ENCODE data around the gene HARBI1.
"Not testable (repeated sequence)": the region's sequence is repeated elsewhere in the genome, so short reads cannot be mapped to it uniquely, and the experiment has no call there.

HARBI1 gene

GRCh38 chr11:46594374-46594700 is 22.7 kb downstream of the HARBI1 start:
- Mint-ChIP-seq H3K36me3 (peaks cover 32% of the 10 kb centered on the region), H3K9me3 (no peaks in the 10 kb centered on the region), H3K4me3 (peak overlapping the region; percentile 98), H3K4me1 (peaks cover 48% of the 10 kb centered on the region), H3K27ac (peak overlapping the region; percentile 94)
- DNase-seq (ENCODE audit: low spot score in 2 of 2) (no peak), ATAC-seq (no peak)

GRCh38 chr11:46593550-46594373 is 23.3 kb downstream of the HARBI1 start, which contains the start of gene AMBRA1:
TSS of gene AMBRA1 (minus strand) at chr11:46594023. CDS start at chr11:46548380, 45,643 bp downstream.
- H3K9me3 Mint-ChIP-seq = no peaks in the 10 kb centered on the region
- H3K4me1 Mint-ChIP-seq = peaks cover 48% of the 10 kb centered on the region
- H3K36me3 Mint-ChIP-seq = peaks cover 32% of the 10 kb centered on the region
- DNase-seq (ENCODE audit: low spot score in 2 of 2) = peak; percentile 82 to 95
- peak within 1 kb of the TSS; percentile 94 for H3K27ac Mint-ChIP-seq
- ATAC-seq = peak; percentile 91
- peak within 1 kb of the TSS; percentile 98 for H3K4me3 Mint-ChIP-seq

GRCh38 chr11:46590740-46591605 is 26.1 kb downstream of the HARBI1 start:
- ATAC-seq (no peak), DNase-seq (ENCODE audit: low spot score in 2 of 2) (no peak)
- Mint-ChIP-seq H3K9me3 (no peaks in the 10 kb centered on the region), H3K4me1 (peaks cover 43% of the 10 kb centered on the region), H3K36me3 (peaks cover 50% of the 10 kb centered on the region), H3K27ac (no peak overlapping the region), H3K4me3 (peak overlapping the region; percentile 3)

GRCh38 chr11:46588915-46589314 is 28.1 kb downstream of the HARBI1 start:
- Mint-ChIP-seq H3K9me3 (no peaks in the 10 kb centered on the region), H3K36me3 (peaks cover 51% of the 10 kb centered on the region), H3K27ac (no peak overlapping the region), H3K4me3 (no peak overlapping the region), H3K4me1 (peaks cover 37% of the 10 kb centered on the region)
- ATAC-seq (no peak), DNase-seq (ENCODE audit: low spot score in 2 of 2) (no peak)

- Mint-ChIP-seq H3K9me3 (no peaks in the 10 kb centered on the region), H3K4me1 (peaks cover 33% of the 10 kb centered on the region), H3K36me3 (peaks cover 43% of the 10 kb centered on the region), H3K4me3 (no peak overlapping the region), H3K27ac (no peak overlapping the region)
- DNase-seq (ENCODE audit: low spot score in 2 of 2) (no peak), ATAC-seq (no peak)
Measured at GRCh38 chr11:46588131-46588530, 28.9 kb downstream of the HARBI1 start.

DNA sequence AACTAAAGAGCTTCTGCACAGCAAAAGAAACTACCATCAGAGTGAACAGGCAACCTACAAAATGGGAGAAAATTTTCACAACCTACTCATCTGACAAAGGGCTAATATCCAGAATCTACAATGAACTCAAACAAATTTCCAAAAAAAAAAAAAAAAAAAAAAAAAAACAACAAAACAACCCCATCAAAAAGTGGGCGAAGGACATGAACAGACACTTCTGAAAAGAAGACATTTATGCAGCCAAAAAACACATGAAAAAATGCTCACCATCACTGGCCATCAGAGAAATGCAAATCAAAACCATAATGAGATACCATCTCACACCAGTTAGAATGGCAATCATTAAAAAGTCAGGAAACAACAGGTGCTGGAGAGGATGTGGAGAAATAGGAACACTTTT is 33.5 kb downstream of the HARBI1 start:
- DNase-seq (ENCODE audit: low spot score in 2 of 2); H3K27ac Mint-ChIP-seq; H3K4me3 Mint-ChIP-seq; ATAC-seq; H3K9me3 Mint-ChIP-seq: not testable (repeated sequence)
- peaks cover 26% of the 10 kb centered on the region for H3K4me1 Mint-ChIP-seq
- peaks cover 32% of the 10 kb centered on the region for H3K36me3 Mint-ChIP-seq

- peaks cover 33% of the 10 kb centered on the region for H3K36me3 Mint-ChIP-seq
- H3K9me3 Mint-ChIP-seq = no peaks in the 10 kb centered on the region
- DNase-seq (ENCODE audit: low spot score in 2 of 2) = no peak
- H3K4me3 Mint-ChIP-seq = no peak overlapping the region
- no peak overlapping the region for H3K27ac Mint-ChIP-seq
- no peak for ATAC-seq
- peaks cover 21% of the 10 kb centered on the region for H3K4me1 Mint-ChIP-seq
Measured at GRCh38 chr11:46582588-46582987, 34.4 kb downstream of the HARBI1 start.

DNA sequence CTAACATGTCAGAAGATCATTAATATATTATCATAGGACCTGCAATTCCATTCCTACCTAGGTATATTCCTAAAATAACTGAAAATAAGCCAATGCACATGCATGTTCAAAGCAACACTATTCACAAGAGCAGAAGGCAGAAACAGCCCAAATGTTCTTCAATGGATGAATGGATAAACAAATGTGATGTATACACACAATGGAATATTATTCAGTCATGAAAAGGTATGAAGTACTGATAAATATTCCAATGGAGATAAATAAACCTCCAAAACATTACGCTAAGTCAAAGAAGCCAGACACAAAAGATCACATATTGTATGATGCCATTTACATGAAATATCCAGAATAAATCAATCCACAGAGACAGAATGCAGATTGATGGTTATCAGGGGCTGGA is 40.0 kb downstream of the HARBI1 start:
- Mint-ChIP-seq H3K9me3 (peaks cover 2% of the 10 kb centered on the region), H3K4me3 (no peak overlapping the region), H3K4me1 (peaks cover 30% of the 10 kb centered on the region), H3K27ac (no peak overlapping the region), H3K36me3 (peaks cover 16% of the 10 kb centered on the region)
- no peak for DNase-seq (ENCODE audit: low spot score in 2 of 2)
- no peak for ATAC-seq

- DNase-seq (ENCODE audit: low spot score in 2 of 2) = no peak
- no peak for ATAC-seq
- Mint-ChIP-seq H3K36me3 (peaks cover 13% of the 10 kb centered on the region), H3K27ac (no peak overlapping the region), H3K4me3 (no peak overlapping the region), H3K4me1 (peaks cover 29% of the 10 kb centered on the region), H3K9me3 (peaks cover 2% of the 10 kb centered on the region)
Measured at GRCh38 chr11:46574656-46575055, 42.4 kb downstream of the HARBI1 start.

DNA sequence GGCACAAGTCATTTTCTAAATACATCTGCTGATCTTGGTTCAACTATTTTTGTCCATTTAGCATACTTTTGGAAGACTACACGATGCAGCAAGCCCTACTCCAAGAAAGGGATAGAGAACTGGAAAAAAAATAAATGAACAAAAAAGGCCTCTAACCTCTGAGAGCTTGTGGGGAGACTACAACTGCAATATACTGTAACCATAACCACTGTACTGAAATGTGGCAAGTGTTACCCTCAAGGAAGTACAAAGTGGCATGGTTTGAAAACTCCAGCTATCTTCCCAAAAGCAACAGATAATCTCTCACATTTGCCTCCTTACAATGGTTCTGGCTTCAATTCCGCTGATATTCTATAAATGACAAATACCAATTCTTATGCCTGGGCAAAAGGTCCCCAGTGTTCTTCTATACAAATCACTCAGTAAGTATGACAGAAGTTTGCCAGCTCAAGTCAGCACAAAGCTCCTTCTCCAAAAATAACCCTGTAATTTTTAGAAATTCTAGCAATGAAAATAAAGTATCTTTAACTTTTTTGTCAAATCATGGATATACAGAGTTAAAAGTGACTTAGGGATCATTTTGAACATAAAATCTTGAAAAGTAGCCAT is 46.1 kb downstream of the HARBI1 start:
- H3K4me1 Mint-ChIP-seq = peaks cover 21% of the 10 kb centered on the region
- no peak overlapping the region for H3K4me3 Mint-ChIP-seq
- H3K27ac Mint-ChIP-seq = no peak overlapping the region
- no peaks in the 10 kb centered on the region for H3K36me3 Mint-ChIP-seq
- ATAC-seq (peak; percentile 67), DNase-seq (ENCODE audit: low spot score in 2 of 2) (no peak)
- H3K9me3 Mint-ChIP-seq = no peaks in the 10 kb centered on the region

- Mint-ChIP-seq H3K27ac (no peak overlapping the region), H3K9me3 (no peaks in the 10 kb centered on the region), H3K36me3 (no peaks in the 10 kb centered on the region), H3K4me3 (no peak overlapping the region), H3K4me1 (peaks cover 26% of the 10 kb centered on the region)
- ATAC-seq = no peak
- DNase-seq (ENCODE audit: low spot score in 2 of 2) = no peak
Measured at GRCh38 chr11:46565232-46565840, 51.7 kb downstream of the HARBI1 start.

DNA sequence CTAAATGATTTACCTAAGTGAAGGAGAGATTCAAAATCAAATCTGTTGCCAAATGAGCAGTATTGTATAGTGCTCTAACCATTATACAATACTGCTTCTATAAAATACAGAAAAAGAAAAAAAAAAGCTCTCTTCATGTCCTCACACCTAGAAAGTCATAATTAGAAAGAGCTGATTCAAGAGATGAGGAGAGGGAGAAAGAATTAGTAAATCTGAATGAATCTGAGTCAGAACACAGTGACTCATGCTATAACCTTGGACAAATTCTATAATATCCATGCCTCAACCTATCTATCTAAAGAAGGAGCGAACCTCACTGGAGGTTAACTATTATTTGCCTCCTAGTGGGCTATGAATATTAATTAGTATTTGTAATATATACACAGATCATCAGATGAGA is 52.6 kb downstream of the HARBI1 start:
- DNase-seq (ENCODE audit: low spot score in 2 of 2) = no peak

DNA sequence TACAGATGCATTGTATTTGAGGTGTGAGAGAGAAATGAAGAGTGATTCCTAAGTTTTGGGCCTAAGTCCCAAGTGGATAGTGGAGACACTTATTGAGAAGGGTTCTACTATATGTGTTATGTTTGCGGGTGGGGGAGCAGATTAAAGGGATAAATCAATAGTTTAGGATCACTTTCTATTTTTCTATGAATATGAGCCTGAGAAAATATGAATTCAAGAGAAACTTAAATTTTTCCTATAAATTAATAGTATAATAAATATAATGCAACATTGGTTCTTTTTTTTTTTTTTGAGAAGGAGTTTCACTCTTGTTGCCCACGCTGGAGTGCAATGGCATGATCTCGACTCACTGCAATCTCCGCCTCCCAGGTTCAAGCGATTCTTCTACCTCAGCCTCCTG is 54.5 kb downstream of the HARBI1 start:
- H3K9me3 Mint-ChIP-seq = no peaks in the 10 kb centered on the region
- no peak for ATAC-seq
- H3K4me3 Mint-ChIP-seq = no peak overlapping the region
- DNase-seq (ENCODE audit: low spot score in 2 of 2) = no peak
- H3K4me1 Mint-ChIP-seq = peaks cover 38% of the 10 kb centered on the region
- H3K27ac Mint-ChIP-seq = no peak overlapping the region
- no peaks in the 10 kb centered on the region for H3K36me3 Mint-ChIP-seq

More for the DNA sequence above, 52.6 kb downstream of the HARBI1 start:
- Mint-ChIP-seq H3K27ac (no peak overlapping the region), H3K4me3 (no peak overlapping the region), H3K9me3 (no peaks in the 10 kb centered on the region), H3K36me3 (no peaks in the 10 kb centered on the region), H3K4me1 (peaks cover 32% of the 10 kb centered on the region)
- peak; percentile 99 for ATAC-seq

- no peak for DNase-seq (ENCODE audit: low spot score in 2 of 2)
Measured at GRCh38 chr11:46560300-46560991, 56.6 kb downstream of the HARBI1 start.

More at GRCh38 chr11:46560300-46560991, 56.6 kb downstream of the HARBI1 start:
- peak overlapping the region; percentile 72 for H3K4me3 Mint-ChIP-seq
- no peaks in the 10 kb centered on the region for H3K9me3 Mint-ChIP-seq
- H3K36me3 Mint-ChIP-seq = no peaks in the 10 kb centered on the region
- H3K27ac Mint-ChIP-seq = peak overlapping the region; percentile 83
- peaks cover 50% of the 10 kb centered on the region for H3K4me1 Mint-ChIP-seq
- ATAC-seq = peak; percentile 51
